ENCODE data around the gene NFATC2. TPM values are rescaled to one million over a fixed set of nuclear protein-coding genes. Genes with fewer than 3 reads are reported as not detected.

NFATC2 gene
- total and polyA plus RNA-seq, 12 donors: 0.61 to 7.7 (median 4.0) TPM

DNA sequence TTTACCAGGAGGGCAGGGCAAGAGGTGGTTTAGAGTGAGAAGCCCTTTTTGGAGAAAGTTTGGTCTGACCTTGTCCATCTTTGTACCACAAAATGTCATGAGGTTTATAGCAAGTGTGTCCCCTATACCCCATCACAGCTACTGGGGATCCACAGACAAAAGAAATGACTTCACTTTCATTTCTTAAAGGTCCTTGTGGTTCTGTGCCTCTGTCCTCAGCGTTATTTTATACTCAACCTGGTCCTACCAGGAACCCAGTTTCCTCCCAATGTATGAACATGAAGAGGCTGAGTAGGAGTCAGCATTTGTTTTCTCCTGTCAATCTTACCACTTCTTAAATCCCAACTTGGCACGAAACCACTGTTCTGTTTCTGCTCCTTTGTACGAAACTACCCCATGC lies 157.6 kb downstream of the NFATC2 start:
- WGBS, 4 donors: 83 to 91% (median 90%) methylated on average over 3 of the region's 3 CpGs
- intact Hi-C loops (cut with DNase I): loop anchor here in 1 of 2 donors (10.0 kb wide), 1 partner anchor 80 kb away; no protein-coding TSS in a partner anchor

DNA sequence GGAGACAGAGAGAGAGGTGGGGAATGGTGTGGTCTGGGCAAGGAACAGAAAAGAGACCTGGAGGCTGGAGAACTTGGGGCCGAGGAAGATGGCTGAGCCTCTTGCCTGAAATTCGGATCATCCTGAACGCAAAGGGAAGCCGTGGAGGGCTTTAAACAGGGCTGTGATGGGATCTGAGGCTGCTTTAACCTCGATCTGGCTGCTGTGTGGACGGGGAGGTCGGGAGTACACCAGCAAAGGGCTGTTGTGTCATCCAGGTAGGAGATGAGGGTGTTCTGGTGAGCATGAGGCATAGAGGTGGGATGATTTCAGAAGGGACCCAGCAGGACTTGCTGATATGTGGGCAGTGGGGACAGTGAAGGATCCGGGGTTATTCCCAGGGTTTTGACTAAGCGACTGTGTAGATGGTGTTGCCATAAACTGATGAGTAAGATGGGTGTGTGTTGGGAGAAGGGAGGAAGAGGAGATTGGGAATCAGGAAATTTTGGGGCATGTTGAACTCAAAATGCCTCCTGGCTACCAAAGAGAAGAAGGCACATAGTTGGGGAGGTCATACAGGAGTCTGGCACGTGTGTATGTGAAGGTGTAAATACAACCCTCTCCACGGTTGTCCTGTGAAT lies 158.5 kb downstream of the NFATC2 start:
- no peaks in the 10 kb centered on the region for H3K4me1 ChIP-seq (replicated peaks in 1 of 2)
- 80 to 86% (median 85%) methylated on average over 10 to 11 of the region's 11 CpGs for WGBS, 4 donors
- no peak overlapping the region for H3K4me3 ChIP-seq
- TF ChIP-seq, protein P1, sequence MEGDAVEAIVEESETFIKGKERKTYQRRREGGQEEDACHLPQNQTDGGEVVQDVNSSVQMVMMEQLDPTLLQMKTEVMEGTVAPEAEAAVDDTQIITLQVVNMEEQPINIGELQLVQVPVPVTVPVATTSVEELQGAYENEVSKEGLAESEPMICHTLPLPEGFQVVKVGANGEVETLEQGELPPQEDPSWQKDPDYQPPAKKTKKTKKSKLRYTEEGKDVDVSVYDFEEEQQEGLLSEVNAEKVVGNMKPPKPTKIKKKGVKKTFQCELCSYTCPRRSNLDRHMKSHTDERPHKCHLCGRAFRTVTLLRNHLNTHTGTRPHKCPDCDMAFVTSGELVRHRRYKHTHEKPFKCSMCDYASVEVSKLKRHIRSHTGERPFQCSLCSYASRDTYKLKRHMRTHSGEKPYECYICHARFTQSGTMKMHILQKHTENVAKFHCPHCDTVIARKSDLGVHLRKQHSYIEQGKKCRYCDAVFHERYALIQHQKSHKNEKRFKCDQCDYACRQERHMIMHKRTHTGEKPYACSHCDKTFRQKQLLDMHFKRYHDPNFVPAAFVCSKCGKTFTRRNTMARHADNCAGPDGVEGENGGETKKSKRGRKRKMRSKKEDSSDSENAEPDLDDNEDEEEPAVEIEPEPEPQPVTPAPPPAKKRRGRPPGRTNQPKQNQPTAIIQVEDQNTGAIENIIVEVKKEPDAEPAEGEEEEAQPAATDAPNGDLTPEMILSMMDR (IDR thresholded peaks at IDR 0.05): no peak
- no peak for TF ChIP-seq POLR2A (IDR thresholded peaks at IDR 0.05)
- H3K27me3 ChIP-seq: no peaks in the 10 kb centered on the region
- DNase-seq: no peak
- intact Hi-C loops (cut with DNase I): loop anchor here in 1 of 2 donors (10.0 kb wide), 1 partner anchor 81 kb away; no protein-coding TSS in a partner anchor
- H3K27ac ChIP-seq: no peak overlapping the region
- H3K9me3 ChIP-seq (replicated peaks in 1 of 3): no peaks in the 10 kb centered on the region
- H3K36me3 ChIP-seq (replicated peaks in 1 of 2): no peaks in the 10 kb centered on the region

More for the DNA sequence above, 157.6 kb downstream of the NFATC2 start:
- Histone ChIP-seq H3K4me3 (no peak overlapping the region), H3K9me3 (replicated peaks in 1 of 3) (no peaks in the 10 kb centered on the region), H3K27ac (no peak overlapping the region), H3K36me3 (replicated peaks in 1 of 2) (no peaks in the 10 kb centered on the region), H3K4me1 (replicated peaks in 1 of 2) (no peaks in the 10 kb centered on the region), H3K27me3 (no peaks in the 10 kb centered on the region)
- TF ChIP-seq, protein P1 (IDR thresholded peaks at IDR 0.05): no peak
- TF ChIP-seq POLR2A (IDR thresholded peaks at IDR 0.05): no peak
- no peak for DNase-seq

DNA sequence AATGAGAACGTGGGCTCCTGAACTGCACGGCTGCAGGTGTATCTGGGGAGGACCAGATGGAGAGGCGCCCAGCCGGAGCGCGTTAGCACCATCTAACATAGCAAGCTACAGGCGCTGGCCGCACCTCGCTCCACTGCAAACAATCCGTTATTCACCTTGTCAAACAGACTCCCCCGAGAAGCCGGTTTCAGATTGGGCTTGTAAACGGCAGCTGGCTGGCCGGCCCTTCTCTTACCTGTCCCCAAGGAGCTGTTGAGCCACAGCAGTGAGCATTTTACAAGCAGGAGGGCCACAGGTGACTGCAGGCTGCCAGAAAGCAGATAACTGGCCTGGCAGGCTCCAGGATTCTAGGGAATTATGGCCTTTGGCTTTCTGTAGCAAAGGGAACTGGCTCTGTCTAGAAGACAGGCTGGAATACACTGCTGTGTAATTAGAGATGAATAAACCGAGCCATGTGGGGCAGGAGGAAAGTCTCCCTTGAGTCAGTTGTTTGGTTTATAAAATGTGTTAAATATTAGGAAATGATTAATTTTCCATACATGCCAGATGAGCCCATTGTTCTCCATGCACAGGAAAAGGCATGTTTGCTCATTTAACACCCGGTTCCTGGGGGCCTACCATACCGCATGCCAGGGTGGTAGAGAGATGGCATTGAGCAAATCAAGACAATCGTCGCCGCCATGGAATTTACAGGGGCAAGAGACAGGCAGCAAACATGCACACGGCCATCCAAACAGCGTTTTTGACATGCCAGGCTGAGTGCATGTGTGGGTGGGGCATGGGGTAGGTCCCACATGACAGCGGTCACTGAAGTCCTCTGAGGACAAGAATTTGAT lies 159.3 kb downstream of the NFATC2 start:
- Histone ChIP-seq H3K4me1 (replicated peaks in 1 of 2) (no peaks in the 10 kb centered on the region), H3K27me3 (no peaks in the 10 kb centered on the region), H3K36me3 (replicated peaks in 1 of 2) (no peaks in the 10 kb centered on the region), H3K27ac (no peak overlapping the region), H3K4me3 (no peak overlapping the region), H3K9me3 (replicated peaks in 1 of 3) (no peaks in the 10 kb centered on the region)
- no peak for TF ChIP-seq POLR2A (IDR thresholded peaks at IDR 0.05)
- TF ChIP-seq, protein P1 (IDR thresholded peaks at IDR 0.05): no peak
- WGBS, 4 donors: 79 to 86% (median 84%) methylated on average over 22 to 23 of the region's 23 CpGs
- intact Hi-C loops (cut with DNase I): loop anchor here in 1 of 2 donors (10.0 kb wide), 1 partner anchor 82 kb away; no protein-coding TSS in a partner anchor
- DNase-seq: no peak
